Measurements from ENCODE around the gene MED16.

DNA sequence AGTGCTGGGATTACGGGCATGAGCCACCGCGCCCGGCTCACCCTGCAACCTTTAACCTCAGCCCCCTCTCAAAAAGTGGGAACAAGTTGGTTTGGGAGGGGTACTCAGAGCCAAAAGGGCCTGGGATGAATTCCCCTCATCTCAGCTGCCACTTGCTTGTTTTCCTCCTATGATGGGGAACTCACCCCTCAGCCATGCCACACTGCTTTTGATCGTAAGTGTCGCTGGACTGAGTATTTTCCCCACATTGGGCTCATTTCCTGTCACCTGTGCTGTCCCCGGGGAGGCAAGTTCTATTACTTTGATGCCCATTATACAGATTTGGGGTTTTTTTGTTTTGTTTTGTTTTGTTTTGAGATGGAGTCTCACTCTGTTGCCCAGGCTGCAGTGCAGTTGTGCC, 13.5 kb upstream of the MED16 start:
- TF ChIP-seq NR2F1 (CRISPR knock-in tag; IDR thresholded peaks at IDR 0.05) (no peak), RFXAP (CRISPR knock-in tag; IDR thresholded peaks at IDR 0.05; ENCODE audit: borderline replicate concordance) (no peak), SP2 (CRISPR knock-in tag; IDR thresholded peaks at IDR 0.05) (no peak), CCAR2 (optimal IDR thresholded peaks at IDR 0.05; ENCODE audit: low read depth, low read length) (no peak), NCOR1 (IDR thresholded peaks at IDR 0.05; ENCODE audit: borderline replicate concordance, low read length) (no peak), NBN (conservative IDR thresholded peaks at IDR 0.05) (no peak), RBAK (CRISPR knock-in tag; IDR thresholded peaks at IDR 0.05) (no peak), ZNF207 (IDR thresholded peaks at IDR 0.05; ENCODE audit: borderline replicate concordance) (no peak)
- TF ChIP-seq, protein P1, sequence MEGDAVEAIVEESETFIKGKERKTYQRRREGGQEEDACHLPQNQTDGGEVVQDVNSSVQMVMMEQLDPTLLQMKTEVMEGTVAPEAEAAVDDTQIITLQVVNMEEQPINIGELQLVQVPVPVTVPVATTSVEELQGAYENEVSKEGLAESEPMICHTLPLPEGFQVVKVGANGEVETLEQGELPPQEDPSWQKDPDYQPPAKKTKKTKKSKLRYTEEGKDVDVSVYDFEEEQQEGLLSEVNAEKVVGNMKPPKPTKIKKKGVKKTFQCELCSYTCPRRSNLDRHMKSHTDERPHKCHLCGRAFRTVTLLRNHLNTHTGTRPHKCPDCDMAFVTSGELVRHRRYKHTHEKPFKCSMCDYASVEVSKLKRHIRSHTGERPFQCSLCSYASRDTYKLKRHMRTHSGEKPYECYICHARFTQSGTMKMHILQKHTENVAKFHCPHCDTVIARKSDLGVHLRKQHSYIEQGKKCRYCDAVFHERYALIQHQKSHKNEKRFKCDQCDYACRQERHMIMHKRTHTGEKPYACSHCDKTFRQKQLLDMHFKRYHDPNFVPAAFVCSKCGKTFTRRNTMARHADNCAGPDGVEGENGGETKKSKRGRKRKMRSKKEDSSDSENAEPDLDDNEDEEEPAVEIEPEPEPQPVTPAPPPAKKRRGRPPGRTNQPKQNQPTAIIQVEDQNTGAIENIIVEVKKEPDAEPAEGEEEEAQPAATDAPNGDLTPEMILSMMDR (CRISPR knock-in tag; IDR thresholded peaks at IDR 0.05): no peak
- TF ChIP-seq, protein P2, sequence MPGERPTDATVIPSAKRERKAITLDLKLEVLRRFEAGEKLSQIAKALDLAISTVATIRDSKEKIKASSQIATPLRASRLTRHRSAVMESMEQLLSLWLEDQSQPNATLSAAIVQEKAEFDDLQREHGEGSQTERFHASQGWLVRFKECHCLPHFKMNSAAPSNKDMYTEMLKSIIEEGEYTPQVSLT (CRISPR knock-in tag; IDR thresholded peaks at IDR 0.05; ENCODE audit: borderline replicate concordance, low read depth): no peak
